H9 (cell line): ENCODE measurements around the gene FBN1. TPM values are rescaled to one million over a fixed set of nuclear protein-coding genes. Genes with fewer than 3 reads are reported as not detected.

ENCODE experiments used
- DNase-seq: peaks from one replicate; pipeline ENCODE4 v3.0.0-alpha.2; 2017
- H2AFZ ChIP-seq: one replicate; pipeline ENCODE4 v1.6.1; 2013; ENCODE audit warnings: mild to moderate bottlenecking, low read length, control low read depth, moderate library complexity
- H2AK5ac ChIP-seq: 2 replicates; pipeline ENCODE4 v1.6.1; 2013; ENCODE audit warnings: low read length, control low read depth, mixed read lengths; ENCODE audit not compliant: insufficient read length
- H2BK120ac ChIP-seq: one replicate; pipeline ENCODE4 v1.6.1; 2013; ENCODE audit warnings: low read depth, mild to moderate bottlenecking, low read length, control low read depth, inconsistent platforms; ENCODE audit not compliant: poor library complexity, severe bottlenecking
- H2BK12ac ChIP-seq: 2 replicates; pipeline ENCODE4 v1.6.1; 2013; ENCODE audit warnings: low read length, control low read depth, mixed read lengths, low read depth; ENCODE audit not compliant: insufficient read length
- H2BK15ac ChIP-seq: 2 replicates; pipeline ENCODE4 v1.6.1; 2013; ENCODE audit warnings: low read depth, low read length, control low read depth
- H2BK20ac ChIP-seq: one replicate; pipeline ENCODE4 v1.6.1; 2013; ENCODE audit warnings: low read depth, mild to moderate bottlenecking, low read length, control low read depth, inconsistent platforms; ENCODE audit not compliant: poor library complexity, severe bottlenecking
- H2BK5ac ChIP-seq: 2 replicates; pipeline ENCODE4 v1.6.1; 2013; ENCODE audit warnings: low read length, control low read depth, mixed read lengths; ENCODE audit not compliant: insufficient read length
- H3K14ac ChIP-seq: 2 replicates; pipeline ENCODE4 v1.6.1; 2013; ENCODE audit warnings: low read length, control low read depth; ENCODE audit not compliant: insufficient read depth
- H3K18ac ChIP-seq: 2 replicates; pipeline ENCODE4 v1.6.1; 2013; ENCODE audit warnings: low read depth, mild to moderate bottlenecking, mixed read lengths, low read length, control low read depth; ENCODE audit not compliant: insufficient read length
- H3K23ac ChIP-seq: 2 replicates; pipeline ENCODE4 v1.6.1; 2013; ENCODE audit warnings: low read length, control low read depth, mixed read lengths, low read depth; ENCODE audit not compliant: insufficient read length
- H3K23me2 ChIP-seq: 2 replicates; pipeline ENCODE4 v1.6.1; 2013; ENCODE audit warnings: low read depth, mild to moderate bottlenecking, mixed read lengths, low read length, control low read depth; ENCODE audit not compliant: insufficient read length, poor library complexity, severe bottlenecking
- H3K27ac ChIP-seq: 2 replicates; pipeline ENCODE4 v1.5.1; 2013; ENCODE audit warnings: low read length, control low read depth, mixed read lengths, low read depth; ENCODE audit not compliant: insufficient read length
- H3K27me3 ChIP-seq: 2 replicates; pipeline ENCODE4 v1.6.1; 2013; ENCODE audit warnings: low read length, control low read depth, inconsistent platforms; ENCODE audit not compliant: insufficient read depth
- H3K4ac ChIP-seq: 2 replicates; pipeline ENCODE4 v1.6.1; 2013; ENCODE audit warnings: low read depth, mild to moderate bottlenecking, control low read depth, inconsistent platforms, low read length, moderate library complexity
- H3K4me1 ChIP-seq: 2 replicates; pipeline ENCODE4 v1.6.1; 2013; ENCODE audit warnings: low read length, control low read depth, inconsistent platforms; ENCODE audit not compliant: insufficient read depth
- H3K4me2 ChIP-seq: 2 replicates; pipeline ENCODE4 v1.6.1; 2013; ENCODE audit warnings: low read length, control low read depth, mixed read lengths; ENCODE audit not compliant: insufficient read length, insufficient read depth
- H3K56ac ChIP-seq: 2 replicates; pipeline ENCODE4 v1.6.1; 2013; ENCODE audit warnings: low read depth, mild to moderate bottlenecking, mixed read lengths, low read length, control low read depth; ENCODE audit not compliant: insufficient read length
- H3K79me1 ChIP-seq: 2 replicates; pipeline ENCODE4 v1.6.1; 2013; ENCODE audit warnings: low read depth, mild to moderate bottlenecking, moderate library complexity, low read length, control low read depth, inconsistent platforms; ENCODE audit not compliant: insufficient read depth, poor library complexity, severe bottlenecking
- H3K79me2 ChIP-seq: 2 replicates; pipeline ENCODE4 v1.6.1; 2013; ENCODE audit warnings: low read length, control low read depth, inconsistent platforms; ENCODE audit not compliant: insufficient read depth
- H3K9ac ChIP-seq: 2 replicates; pipeline ENCODE4 v1.6.1; 2013; ENCODE audit warnings: low read length, control low read depth, mixed read lengths; ENCODE audit not compliant: insufficient read length; ENCODE audit errors: extremely low read depth
- H3K9me3 ChIP-seq: one replicate; pipeline ENCODE4 v1.6.1; 2013; ENCODE audit warnings: low read depth, low read length, inconsistent platforms; ENCODE audit not compliant: control insufficient read depth
- H3T11ph ChIP-seq: one replicate; pipeline ENCODE4 v1.6.1; 2013; ENCODE audit warnings: mild to moderate bottlenecking, low read length, control low read depth, inconsistent platforms
- H4K20me1 ChIP-seq: one replicate; pipeline ENCODE4 v1.6.1; 2013; ENCODE audit not compliant: control insufficient read depth, insufficient read length, insufficient read depth
- H4K5ac ChIP-seq: 2 replicates; pipeline ENCODE4 v1.6.1; 2013; ENCODE audit warnings: low read depth, mild to moderate bottlenecking, mixed read lengths, low read length, control low read depth; ENCODE audit not compliant: insufficient read length
- H4K8ac ChIP-seq: replicated peaks from 2 replicates; pipeline ENCODE4 v1.6.1; 2013; ENCODE audit warnings: low read length, control low read depth, mixed read lengths, low read depth; ENCODE audit not compliant: insufficient read length
- H4K91ac ChIP-seq: 2 replicates; pipeline ENCODE4 v1.6.1; 2013; ENCODE audit warnings: low read depth, mild to moderate bottlenecking, moderate library complexity, mixed read lengths, low read length, control low read depth; ENCODE audit not compliant: insufficient read length
- H3K27ac Mint-ChIP-seq, 3 experiments: 2 replicates in 2 of 3; 3 replicates in 1 of 3; pipeline ENCODE4 v1.8.0; 2020 to 2021; ENCODE audit warnings: mixed read lengths in 3 of 3, mild to moderate bottlenecking in 1 of 3, moderate library complexity in 1 of 3
- H3K27me3 Mint-ChIP-seq: 2 replicates; pipeline ENCODE4 v1.8.0; 2021; ENCODE audit warnings: low read depth, mild to moderate bottlenecking, moderate library complexity, mixed read lengths
- H3K36me3 Mint-ChIP-seq, 3 experiments: 2 replicates in 2 of 3; 3 replicates in 1 of 3; pipeline ENCODE4 v1.8.0; 2020 to 2021; ENCODE audit warnings: low read depth in 3 of 3, mixed read lengths in 3 of 3; ENCODE audit not compliant: insufficient read depth in 1 of 3
- H3K4me1 Mint-ChIP-seq, 2 experiments: 2 replicates each; pipeline ENCODE4 v1.8.0; 2020; ENCODE audit warnings: mixed read lengths in 2 of 2
- H3K4me3 Mint-ChIP-seq, 2 experiments: 2 replicates in 1 of 2; 3 replicates in 1 of 2; pipeline ENCODE4 v1.8.0; 2020 to 2021; ENCODE audit warnings: mild to moderate bottlenecking in 2 of 2, mixed read lengths in 2 of 2, moderate library complexity in 1 of 2
- H3K9me3 Mint-ChIP-seq, 2 experiments: 2 replicates in 1 of 2; 3 replicates in 1 of 2; pipeline ENCODE4 v1.8.0; 2020; ENCODE audit warnings: mild to moderate bottlenecking in 2 of 2, mixed read lengths in 2 of 2, moderate library complexity in 1 of 2
- WGBS: extraction: QIAGEN DNeasy Blood & Tissue Kit; methylation state at CpG from one replicate; pipeline ENCODE4 v1.1.7; 2013; ENCODE audit warnings: missing lambda C conversion rate, low lambda C conversion rate, mixed read lengths; ENCODE audit not compliant: insufficient read length; ENCODE audit errors: extremely low coverage; 5-methylcytosine and 5-hydroxymethylcytosine counted together
- total RNA-seq: library from RNA; stranded (reverse); gene quantifications from 2 replicates; pipeline ENCODE4 v1.2.1, GENCODE V29; 2021
- TF ChIP-seq, protein P1 (sequence below): fragments of 200-600 bp; sonication (generic); conservative IDR thresholded peaks from 3 replicates; pipeline ENCODE4 v1.8.0; 2021; ENCODE audit warnings: antibody characterized with exemption, mild to moderate bottlenecking

The FBN1 gene
- total RNA-seq, 1 experiment from 2014 or later = 3.6 TPM

DNA sequence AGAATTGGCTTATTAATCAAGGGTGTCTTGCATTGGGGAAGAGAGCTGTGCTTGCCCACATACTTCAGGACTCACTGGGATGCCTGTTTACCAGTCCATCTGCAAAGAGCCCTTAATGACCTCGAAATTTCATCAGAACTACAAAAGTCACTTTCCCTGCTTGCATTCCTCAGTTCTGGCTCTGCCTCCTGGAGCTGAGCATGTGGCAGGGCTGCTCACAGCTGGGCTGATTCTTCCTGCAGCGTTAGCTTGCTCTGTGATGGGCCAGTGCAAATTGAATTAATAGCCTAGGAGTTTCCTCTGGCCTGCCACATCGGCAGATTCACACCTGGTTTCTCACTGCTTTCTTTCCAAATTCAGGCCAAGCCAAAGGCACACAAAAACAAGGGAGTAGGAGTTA is 205.4 kb downstream of the FBN1 start:
- no CpG with 5 or more reads among the region's 3 CpGs for WGBS
- H2BK12ac ChIP-seq = no peak overlapping the region
- H3K4me2 ChIP-seq = no peak overlapping the region

More for the DNA sequence above, 205.4 kb downstream of the FBN1 start:
- no peak overlapping the region for H4K8ac ChIP-seq
- H3K4me1 Mint-ChIP-seq = peaks cover 18 to 26% of the 10 kb centered on the region in 2 experiments
- H3K18ac ChIP-seq = no peak overlapping the region
- H3K9me3 ChIP-seq = no peaks in the 10 kb centered on the region
- H3K27me3 Mint-ChIP-seq = no peaks in the 10 kb centered on the region
- no peak overlapping the region for H2BK20ac ChIP-seq
- H3K36me3 Mint-ChIP-seq = no peaks in the 10 kb centered on the region
- no peaks in the 10 kb centered on the region for H3K9me3 Mint-ChIP-seq
- no peak overlapping the region for H2AFZ ChIP-seq
- H2BK120ac ChIP-seq = no peak overlapping the region
- H3K23me2 ChIP-seq = no peaks in the 10 kb centered on the region
- no peak overlapping the region for H2AK5ac ChIP-seq
- peak overlapping the region; percentile 37 for H3K27ac ChIP-seq
- H3K79me2 ChIP-seq = no peaks in the 10 kb centered on the region
- H3K23ac ChIP-seq = no peak overlapping the region
- no peak overlapping the region for H3K14ac ChIP-seq
- H4K20me1 ChIP-seq = no peaks in the 10 kb centered on the region
- H3K56ac ChIP-seq = no peak overlapping the region
- no peak overlapping the region for H2BK5ac ChIP-seq
- H3K79me1 ChIP-seq = no peaks in the 10 kb centered on the region
- H3K4ac ChIP-seq = no peak overlapping the region
- DNase-seq = peak; percentile 62
- TF ChIP-seq, protein P1, sequence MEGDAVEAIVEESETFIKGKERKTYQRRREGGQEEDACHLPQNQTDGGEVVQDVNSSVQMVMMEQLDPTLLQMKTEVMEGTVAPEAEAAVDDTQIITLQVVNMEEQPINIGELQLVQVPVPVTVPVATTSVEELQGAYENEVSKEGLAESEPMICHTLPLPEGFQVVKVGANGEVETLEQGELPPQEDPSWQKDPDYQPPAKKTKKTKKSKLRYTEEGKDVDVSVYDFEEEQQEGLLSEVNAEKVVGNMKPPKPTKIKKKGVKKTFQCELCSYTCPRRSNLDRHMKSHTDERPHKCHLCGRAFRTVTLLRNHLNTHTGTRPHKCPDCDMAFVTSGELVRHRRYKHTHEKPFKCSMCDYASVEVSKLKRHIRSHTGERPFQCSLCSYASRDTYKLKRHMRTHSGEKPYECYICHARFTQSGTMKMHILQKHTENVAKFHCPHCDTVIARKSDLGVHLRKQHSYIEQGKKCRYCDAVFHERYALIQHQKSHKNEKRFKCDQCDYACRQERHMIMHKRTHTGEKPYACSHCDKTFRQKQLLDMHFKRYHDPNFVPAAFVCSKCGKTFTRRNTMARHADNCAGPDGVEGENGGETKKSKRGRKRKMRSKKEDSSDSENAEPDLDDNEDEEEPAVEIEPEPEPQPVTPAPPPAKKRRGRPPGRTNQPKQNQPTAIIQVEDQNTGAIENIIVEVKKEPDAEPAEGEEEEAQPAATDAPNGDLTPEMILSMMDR = no peak
- no peak overlapping the region for H2BK15ac ChIP-seq
- no peak overlapping the region for H4K5ac ChIP-seq
- no peak overlapping the region for H4K91ac ChIP-seq
- H3T11ph ChIP-seq = no peak overlapping the region
- peak overlapping the region; percentile 36 to 96 (median 93) for H3K27ac Mint-ChIP-seq
- H3K9ac ChIP-seq = no peak overlapping the region
- H3K4me3 Mint-ChIP-seq = no peak overlapping the region
- no peaks in the 10 kb centered on the region for H3K27me3 ChIP-seq
- H3K4me1 ChIP-seq = peaks cover 3% of the 10 kb centered on the region; the same call in 1 of the 2 replicates
